ENCODE results near the gene FAM180B.

DNA sequence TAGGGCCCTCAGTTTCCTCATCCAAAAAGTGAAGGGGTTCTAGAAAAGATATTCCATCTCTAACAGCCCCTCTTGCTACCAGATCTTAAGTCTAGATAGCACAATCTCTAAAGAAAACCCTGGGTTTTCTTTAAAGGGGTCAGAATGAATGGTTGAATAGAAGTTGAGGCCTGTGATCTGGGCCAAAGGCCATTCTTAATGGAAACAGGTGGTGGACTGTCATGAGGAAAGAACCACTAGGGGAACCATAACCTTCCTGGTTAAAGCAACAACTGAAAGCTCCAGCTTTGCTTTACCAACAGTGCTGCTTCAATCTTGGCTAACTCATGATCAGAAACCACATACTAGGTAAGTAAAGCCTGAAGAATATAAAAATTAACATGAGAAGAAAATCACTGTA is 35.4 kb upstream of the FAM180B start:
- TF ChIP-seq, protein P1, sequence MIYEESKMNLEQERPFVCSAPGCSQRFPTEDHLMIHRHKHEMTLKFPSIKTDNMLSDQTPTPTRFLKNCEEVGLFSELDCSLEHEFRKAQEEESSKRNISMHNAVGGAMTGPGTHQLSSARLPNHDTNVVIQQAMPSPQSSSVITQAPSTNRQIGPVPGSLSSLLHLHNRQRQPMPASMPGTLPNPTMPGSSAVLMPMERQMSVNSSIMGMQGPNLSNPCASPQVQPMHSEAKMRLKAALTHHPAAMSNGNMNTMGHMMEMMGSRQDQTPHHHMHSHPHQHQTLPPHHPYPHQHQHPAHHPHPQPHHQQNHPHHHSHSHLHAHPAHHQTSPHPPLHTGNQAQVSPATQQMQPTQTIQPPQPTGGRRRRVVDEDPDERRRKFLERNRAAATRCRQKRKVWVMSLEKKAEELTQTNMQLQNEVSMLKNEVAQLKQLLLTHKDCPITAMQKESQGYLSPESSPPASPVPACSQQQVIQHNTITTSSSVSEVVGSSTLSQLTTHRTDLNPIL (CRISPR knock-in tag; IDR thresholded peaks at IDR 0.05; ENCODE audit: low read depth): no peak
- TF ChIP-seq ISL1 (CRISPR knock-in tag; IDR thresholded peaks at IDR 0.05) (no peak), CSDC2 (CRISPR knock-in tag; IDR thresholded peaks at IDR 0.05) (no peak), ZFP30 (CRISPR knock-in tag; IDR thresholded peaks at IDR 0.05) (no peak), ESRRG (CRISPR knock-in tag; IDR thresholded peaks at IDR 0.05) (no peak), PPARA (CRISPR knock-in tag; IDR thresholded peaks at IDR 0.05; ENCODE audit: borderline replicate concordance) (no peak), SNAI2 (CRISPR knock-in tag; IDR thresholded peaks at IDR 0.05) (no peak)

All from SK-N-SH treated with all-trans-retinoic acid at 6 μM for 48 hours (cell line).